SH-SY5Y (cell line): ENCODE measurements around the gene RNGTT.

Experiments
- GATA2 ChIP-seq: IDR thresholded peaks from 2 replicates; pipeline ENCODE4 v1.6.1; 2011; ENCODE audit warnings: mild to moderate bottlenecking, low read depth, low read length
- GATA3 ChIP-seq: IDR thresholded peaks from 2 replicates; pipeline ENCODE4 v1.6.1; 2011; ENCODE audit warnings: low read depth, mild to moderate bottlenecking, low read length, moderate library complexity

RNGTT gene

GRCh38 chr6:88839280-88839679 lies 124.1 kb downstream of the RNGTT start:
- TF ChIP-seq GATA2 = no peak
- no peak for TF ChIP-seq GATA3

- TF ChIP-seq GATA2 = no peak
- no peak for TF ChIP-seq GATA3
Observed at GRCh38 chr6:88835210-88835609, 128.2 kb downstream of the RNGTT start.

DNA sequence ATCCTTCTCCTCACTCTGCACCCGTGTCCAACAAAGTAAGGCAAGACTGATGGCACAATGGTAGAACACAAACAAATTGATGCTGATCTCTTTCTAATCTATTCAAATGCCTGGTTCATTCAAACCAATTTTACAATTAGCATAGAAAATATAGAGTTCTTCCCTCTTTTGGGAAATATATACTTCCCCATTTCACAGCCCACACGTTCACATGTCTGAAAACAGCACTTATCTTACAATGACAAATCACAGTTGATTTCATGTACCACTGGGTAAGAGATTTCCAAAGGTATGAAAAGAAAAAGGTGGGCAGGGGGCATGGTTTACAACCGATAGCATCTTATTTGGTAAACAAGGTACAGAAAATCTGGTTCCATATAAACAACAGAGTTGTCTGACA lies 137.6 kb downstream of the RNGTT start:
- no peak for TF ChIP-seq GATA3

- TF ChIP-seq GATA3 = no peak
- no peak for TF ChIP-seq GATA2
Observed at GRCh38 chr6:88823998-88824397, 139.4 kb downstream of the RNGTT start.

- TF ChIP-seq GATA3 (no peak), GATA2 (no peak)
Observed at GRCh38 chr6:88815491-88815890, 147.9 kb downstream of the RNGTT start.

- TF ChIP-seq GATA3 = no peak
- TF ChIP-seq GATA2 = no peak
Observed at GRCh38 chr6:88814909-88815308, 148.5 kb downstream of the RNGTT start.

DNA sequence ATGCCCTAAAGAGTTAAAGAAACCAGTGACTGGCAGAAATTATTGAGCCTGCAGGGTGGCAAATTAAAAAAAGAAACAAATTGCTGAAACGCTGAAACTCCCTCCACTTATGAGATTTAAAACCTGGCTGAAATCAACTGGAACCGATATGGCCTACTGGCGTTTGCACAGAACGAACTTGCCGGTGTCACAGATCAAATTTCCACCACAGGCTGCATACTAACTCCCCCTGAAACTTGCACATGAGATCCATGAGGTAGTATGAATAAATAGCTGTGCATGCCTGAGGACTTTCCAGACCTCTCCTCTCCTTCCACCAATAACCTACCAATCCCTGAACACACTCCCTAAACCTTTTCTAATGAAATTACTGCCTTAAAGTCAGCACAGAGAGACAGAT lies 150.4 kb downstream of the RNGTT start:
- TF ChIP-seq GATA2 (no peak), GATA3 (no peak)

DNA sequence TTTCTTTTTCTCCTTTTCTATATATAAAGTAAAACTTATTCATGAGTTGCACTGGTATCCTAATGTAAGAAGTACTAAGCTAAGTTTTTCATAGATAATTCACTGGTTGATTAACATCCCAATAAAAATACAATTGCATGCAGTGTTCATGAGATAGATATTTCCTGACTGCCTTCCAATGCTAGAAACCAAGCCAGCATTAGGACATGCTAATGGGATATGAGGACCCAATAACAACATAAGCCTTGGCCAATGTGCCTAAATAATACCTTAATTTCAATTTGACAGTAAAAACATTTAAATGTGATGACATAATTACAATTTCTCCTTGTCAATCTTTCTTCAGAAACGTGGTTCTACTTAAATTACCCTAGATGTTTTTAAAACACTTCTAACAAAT lies 152.7 kb downstream of the RNGTT start:
- TF ChIP-seq GATA3 (no peak), GATA2 (no peak)

GRCh38 chr6:88810089-88810488 lies 153.3 kb downstream of the RNGTT start:
- TF ChIP-seq GATA3 = no peak

- no peak for TF ChIP-seq GATA2
- TF ChIP-seq GATA3 = no peak
Observed at GRCh38 chr6:88808381-88808780, 155.0 kb downstream of the RNGTT start.

DNA sequence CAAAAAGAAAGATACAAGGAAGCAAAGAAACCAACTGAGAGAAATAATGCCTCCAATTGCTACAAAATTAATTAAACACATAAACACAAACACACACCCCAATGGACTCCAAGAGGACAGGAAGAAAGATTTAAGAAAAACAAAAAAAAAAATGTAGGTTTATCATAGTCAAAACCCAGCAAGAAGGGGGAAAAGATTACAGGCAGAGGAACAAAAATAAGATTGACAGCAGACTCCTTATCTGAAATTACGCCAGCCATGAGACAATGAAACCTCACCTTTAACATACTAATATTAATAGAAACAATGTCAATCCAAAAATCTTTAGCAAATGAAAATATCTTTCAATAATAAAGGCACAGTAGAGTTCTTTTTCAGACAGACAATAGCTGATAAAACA lies 155.8 kb downstream of the RNGTT start:
- TF ChIP-seq GATA3 = no peak
- TF ChIP-seq GATA2 = no peak

DNA sequence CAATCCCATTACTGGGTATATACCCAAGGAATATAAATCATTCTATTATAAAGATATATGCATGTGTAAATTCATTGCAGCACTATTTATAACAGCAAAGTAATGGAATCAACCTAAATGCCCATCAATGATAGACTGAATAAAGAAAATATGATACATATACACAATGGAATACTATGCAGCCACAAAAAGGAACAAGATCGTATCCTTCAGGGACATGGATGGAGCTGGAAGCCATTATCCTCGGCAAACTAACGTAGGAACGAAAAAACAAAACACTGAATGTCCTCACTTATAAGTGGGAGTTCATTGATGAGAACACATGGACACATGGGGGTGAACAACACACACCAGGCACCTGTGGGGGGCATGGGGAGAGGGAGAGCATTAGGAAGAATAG lies 156.7 kb downstream of the RNGTT start:
- TF ChIP-seq GATA2 (no peak), GATA3 (no peak)

GRCh38 chr6:88804701-88805100 lies 158.7 kb downstream of the RNGTT start:
- no peak for TF ChIP-seq GATA3

DNA sequence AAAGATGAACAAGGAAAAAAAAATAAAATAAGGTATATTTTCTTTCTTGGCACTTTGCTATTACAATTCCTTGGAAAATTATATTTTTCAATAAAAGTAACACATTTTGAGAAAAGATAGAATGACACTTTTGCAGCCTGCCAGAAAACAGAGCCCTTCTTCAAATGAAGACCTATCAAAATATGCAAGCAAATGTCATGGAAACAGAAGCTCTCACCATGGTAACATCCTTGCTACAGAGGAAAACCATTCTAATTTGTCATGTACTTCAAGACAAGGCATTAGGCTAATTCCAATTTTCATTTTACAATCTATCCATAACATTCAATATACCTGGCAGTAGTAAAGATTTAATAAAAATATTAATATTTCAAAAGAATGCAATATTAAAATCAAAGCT lies 177.9 kb downstream of the RNGTT start:
- TF ChIP-seq GATA3 (no peak), GATA2 (no peak)

DNA sequence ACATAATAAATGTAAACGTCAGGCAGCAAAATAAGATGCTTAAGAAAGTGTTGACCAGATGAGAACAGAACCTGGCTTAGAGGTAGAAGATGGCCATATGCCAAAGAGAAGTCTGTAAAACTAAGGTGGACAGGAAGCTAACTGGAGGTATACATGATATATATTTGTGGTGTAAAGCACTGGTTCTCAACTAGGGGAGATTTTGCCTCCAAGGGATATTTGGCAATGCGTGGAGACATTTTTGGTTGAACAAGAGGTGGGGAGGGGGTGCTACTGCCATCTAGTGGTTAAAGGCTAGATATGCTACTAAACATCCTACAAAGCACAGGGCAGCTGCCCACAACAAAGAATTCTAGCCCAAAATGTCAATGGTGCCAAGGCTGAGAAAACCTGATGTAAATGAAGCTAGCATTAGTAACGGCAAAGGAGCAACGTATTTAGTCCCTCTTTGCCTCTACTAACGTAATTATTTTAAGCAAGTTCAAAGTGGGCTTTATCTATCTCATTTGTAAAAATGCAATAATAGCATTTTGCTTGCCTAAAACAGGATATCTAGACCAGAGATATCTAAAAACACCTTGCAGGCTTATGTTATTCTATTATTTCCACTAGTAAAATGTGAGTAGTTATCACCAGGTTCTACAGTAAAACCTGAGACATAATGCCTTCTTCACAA lies 182.6 kb downstream of the RNGTT start:
- TF ChIP-seq GATA3 (no peak), GATA2 (no peak)
